GM15510 (cell line): ENCODE data around the gene TAOK1.

Source experiments
- POLR2A ChIP-seq: IDR thresholded peaks from 3 replicates; pipeline ENCODE4 v1.6.1; 2011; ENCODE audit warnings: borderline replicate concordance; ENCODE audit not compliant: insufficient read length; ENCODE audit errors: extremely low read depth

TAOK1 gene

DNA sequence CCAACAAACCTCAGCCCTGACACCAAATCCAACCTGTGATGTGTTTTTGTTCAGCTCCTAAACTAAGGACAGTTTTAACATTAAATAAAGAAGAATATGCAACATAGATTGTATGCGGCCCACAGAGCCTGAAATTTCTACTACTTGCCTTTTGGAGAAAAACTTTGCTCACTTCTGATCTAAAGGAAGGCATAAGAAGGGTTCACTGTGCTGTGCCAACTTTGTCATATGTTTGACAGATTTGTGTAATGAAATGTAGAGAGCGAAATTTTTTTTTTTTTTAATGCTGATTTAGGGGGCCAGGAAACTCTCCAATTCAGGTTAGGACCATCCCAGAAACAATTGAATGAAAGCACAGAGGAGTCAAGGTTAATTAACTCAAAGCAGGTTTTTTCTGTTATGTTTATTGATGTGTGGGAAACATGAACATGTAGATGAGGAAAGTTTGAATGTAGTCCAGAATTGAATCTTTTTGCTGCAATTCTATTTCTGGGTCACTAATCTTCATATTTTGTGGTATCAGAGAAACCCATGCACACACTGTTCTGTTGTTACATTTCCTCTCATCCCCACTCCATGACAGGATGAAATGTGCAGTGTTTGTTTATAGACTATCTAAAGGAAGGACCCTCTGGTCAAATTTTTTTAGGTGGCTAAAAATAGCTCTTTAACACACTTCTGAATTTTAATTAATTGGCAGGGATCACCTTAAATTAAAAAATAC, 71.5 kb downstream of the TAOK1 start:
- no peak for TF ChIP-seq POLR2A

DNA sequence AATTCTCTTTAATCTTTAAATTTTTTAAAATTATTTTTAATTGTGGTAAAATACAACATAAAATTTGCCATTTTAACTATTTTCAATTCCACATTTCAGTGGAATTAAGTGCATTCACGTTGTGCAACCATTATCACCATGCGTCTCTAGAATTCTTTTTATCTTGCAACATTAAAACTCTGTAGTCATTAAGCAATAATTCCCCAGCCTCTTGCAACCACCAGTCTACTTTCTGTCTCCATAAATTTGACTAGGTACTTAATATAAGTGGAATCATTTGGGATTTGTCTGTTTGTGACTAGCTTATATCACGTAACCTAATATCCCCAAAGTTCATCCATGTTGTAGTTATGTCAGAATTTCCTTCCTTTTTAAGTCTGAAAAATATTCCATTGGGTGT, 79.1 kb downstream of the TAOK1 start:
- TF ChIP-seq POLR2A: no peak

DNA sequence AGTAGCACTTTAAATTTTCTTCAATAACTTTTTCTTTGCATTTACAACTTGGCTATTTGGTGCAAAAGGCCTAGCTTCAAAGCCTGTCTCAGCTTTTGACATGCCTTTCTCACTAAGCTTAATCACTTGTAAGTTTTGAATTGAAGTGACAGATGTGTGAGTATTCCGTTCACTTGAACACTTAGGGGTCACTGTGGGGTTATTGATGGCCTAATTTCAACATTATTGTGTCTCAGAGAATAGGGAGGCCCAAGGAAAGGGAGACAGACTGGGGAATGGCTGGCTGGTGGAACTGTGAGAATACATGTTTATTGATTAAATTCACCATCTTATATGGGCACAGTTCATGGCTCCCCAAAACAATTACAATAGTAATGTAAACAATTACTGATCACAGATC, 84.1 kb downstream of the TAOK1 start:
- TF ChIP-seq POLR2A: no peak

GRCh38 chr17:29475891-29476290, 85.7 kb downstream of the TAOK1 start:
- TF ChIP-seq POLR2A: no peak

DNA sequence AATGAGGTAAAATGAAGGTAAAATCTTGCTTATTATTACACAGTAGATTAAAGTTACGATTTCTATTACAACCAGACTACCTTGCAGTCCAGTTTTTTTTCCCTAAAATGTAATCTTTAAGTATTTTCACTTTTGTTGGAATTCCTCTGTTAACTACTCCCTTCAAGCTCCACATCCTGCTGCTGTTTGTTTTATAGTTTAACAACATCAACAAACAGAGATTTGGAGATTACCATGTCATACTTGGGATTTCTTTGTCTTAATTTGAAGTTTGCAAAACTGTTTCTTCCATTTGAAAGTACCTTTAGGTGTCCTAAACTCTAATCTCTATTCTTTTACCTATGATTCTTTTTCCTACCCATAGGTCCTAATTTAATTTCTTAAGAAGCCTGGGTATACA, 93.3 kb downstream of the TAOK1 start:
- TF ChIP-seq POLR2A: no peak

GRCh38 chr17:29495011-29495410, 104.8 kb downstream of the TAOK1 start:
- no peak for TF ChIP-seq POLR2A

DNA sequence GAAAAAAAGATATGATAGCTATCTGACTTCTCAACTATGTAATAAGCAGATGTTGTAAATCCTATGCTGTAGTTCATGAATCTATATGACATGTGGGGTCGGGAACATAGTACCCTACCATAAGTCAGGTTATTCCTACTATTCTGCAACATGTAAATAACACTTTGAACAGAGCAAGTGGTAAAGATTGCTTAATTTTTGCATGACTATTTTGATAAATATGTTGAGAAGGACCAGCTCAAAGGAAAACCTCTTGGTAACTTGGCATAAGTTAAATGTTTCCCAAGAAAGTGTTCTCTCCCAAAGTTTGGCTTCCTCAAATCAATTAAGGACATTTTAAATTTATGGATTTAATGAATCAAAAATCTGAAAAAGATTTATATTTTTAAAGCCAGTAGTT, 114.5 kb downstream of the TAOK1 start:
- TF ChIP-seq POLR2A: no peak

DNA sequence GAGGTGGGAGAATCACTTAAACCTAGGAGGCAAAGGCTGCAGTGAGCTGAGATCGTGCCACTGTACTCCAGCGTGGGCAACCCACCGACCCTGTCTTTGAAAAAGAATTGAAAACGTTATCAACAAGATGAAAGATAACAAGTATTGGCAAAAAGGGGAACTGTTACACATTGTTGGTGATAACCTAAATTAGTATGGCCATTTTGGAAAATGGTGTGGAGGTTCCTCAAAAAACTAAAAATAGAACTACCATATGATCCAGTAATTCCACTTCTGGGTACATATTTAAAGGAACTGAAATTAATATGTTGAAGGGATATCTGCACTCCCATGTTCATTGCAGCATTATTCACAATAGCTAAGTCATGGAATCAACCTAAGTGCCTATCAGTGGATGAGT, 115.7 kb downstream of the TAOK1 start:
- no peak for TF ChIP-seq POLR2A

DNA sequence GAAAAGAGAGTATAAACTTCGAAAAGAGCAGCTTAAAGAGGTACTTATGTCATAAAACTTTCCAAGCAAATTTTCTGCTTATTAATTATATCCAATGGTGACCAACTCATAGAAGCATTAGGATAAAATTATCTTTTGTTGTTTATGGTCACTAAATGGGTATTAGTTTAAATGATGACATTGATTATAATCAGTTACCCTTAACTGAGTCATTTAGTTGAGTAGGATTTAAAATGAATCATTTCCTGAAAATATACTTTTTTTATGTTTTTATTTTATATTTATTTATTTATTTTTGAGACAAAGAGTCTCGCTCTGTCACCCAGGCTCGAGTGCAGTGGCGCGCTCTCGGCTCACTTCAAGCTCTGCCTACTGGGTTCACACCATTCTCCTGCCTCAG, 120.8 kb downstream of the TAOK1 start:
- TF ChIP-seq POLR2A: no peak

GRCh38 chr17:29514792-29515191, 124.6 kb downstream of the TAOK1 start:
- no peak for TF ChIP-seq POLR2A

GRCh38 chr17:29518359-29518758, 128.2 kb downstream of the TAOK1 start:
- no peak for TF ChIP-seq POLR2A

DNA sequence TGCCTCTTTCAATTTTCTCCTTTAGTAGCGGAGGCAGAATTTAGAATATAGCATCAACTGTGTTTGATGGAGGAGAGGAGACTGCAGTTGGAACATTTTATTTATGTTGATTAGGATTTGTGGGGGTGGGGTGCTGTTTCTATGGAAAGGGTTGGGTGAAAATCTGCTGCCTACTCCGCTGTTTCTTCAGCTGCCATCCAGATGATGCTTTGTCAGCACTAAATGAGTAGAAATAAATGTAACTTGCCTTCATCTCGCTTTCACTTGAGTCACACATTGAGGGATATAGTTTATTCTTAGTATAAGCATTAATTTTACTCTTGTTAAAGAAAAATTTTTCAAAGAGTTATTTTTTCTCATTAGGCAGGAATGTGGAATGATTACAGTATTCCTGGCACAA, 134.5 kb downstream of the TAOK1 start:
- no peak for TF ChIP-seq POLR2A

GRCh38 chr17:29526322-29526721, 136.2 kb downstream of the TAOK1 start:
- no peak for TF ChIP-seq POLR2A

- TF ChIP-seq POLR2A: no peak
Measured at GRCh38 chr17:29533976-29534375, 143.8 kb downstream of the TAOK1 start.

DNA sequence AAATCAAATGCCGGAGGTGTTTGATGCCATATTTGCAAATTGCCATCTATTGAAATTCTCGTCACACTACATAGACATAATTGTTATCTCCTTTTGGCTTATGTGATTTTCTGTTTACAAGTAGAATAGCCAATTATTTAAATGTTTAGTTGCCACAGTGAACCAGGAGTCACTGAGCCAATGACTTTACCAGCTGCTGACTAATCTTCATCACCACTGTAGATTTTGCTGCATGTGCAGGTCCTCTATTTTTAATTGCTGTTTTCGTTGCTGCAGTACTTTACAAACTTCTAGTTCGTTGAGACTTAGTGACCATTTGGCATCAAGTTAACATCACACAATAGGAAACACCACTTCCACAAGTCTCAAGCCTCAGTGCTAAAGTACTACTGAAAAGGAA, 153.9 kb downstream of the TAOK1 start:
- TF ChIP-seq POLR2A: no peak

DNA sequence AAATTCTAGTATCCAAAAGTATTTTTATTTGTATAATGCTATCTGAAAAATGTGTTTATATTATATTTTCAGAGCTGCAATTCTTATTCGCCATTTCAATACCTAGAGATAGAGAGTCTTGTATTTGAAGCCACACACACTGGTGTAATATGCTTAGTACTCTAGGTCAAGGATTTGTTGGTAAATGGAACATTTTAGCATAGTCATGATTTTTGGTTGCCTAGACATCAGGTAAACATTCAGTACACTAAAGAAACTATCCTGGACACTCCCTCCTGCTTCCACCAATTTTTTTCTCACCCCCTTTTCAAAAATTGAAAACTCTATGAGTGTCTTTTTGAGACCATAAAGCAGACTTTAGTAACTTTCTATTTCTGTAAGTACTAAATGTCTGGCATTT, 155.9 kb downstream of the TAOK1 start:
- no peak for TF ChIP-seq POLR2A

GRCh38 chr17:29546830-29547229, 156.7 kb downstream of the TAOK1 start:
- no peak for TF ChIP-seq POLR2A
